Ovary (tissue), 9 donors: ENCODE data around the gene MBNL2. TPM values are rescaled to one million over a fixed set of nuclear protein-coding genes. Genes with fewer than 3 reads are reported as not detected.
A peak's percentile ranks its signal among the peaks of the same experiment; 100 is the strongest.

ENCODE experiments used
- DNase-seq, 5 donors: peaks; one replicate each; pipeline ENCODE4 v3.0.0-alpha.2; 2019 to 2020
- H3K27ac ChIP-seq, 2 donors: fragments of 200-600 bp; one replicate each; pipeline versions ENCODE4 v1.5.1 to v1.8.0; 2019 to 2022
- H3K27me3 ChIP-seq: fragments of 200-600 bp; one replicate; pipeline ENCODE4 v1.8.0; 2022
- H3K36me3 ChIP-seq: fragments of 200-600 bp; sonication (generic); one replicate; pipeline ENCODE4 v1.5.1; 2019
- H3K4me1 ChIP-seq: one replicate; pipeline ENCODE4 v1.8.1; 2013; ENCODE audit warnings: mild to moderate bottlenecking, moderate library complexity; ENCODE audit not compliant: insufficient read depth
- H3K4me3 ChIP-seq: fragments of 200-600 bp; sonication (generic); one replicate; pipeline ENCODE4 v1.5.1; 2017
- H3K9me3 ChIP-seq, 2 donors: fragments of 200-600 bp in 1 of 2; sonication (generic) in 1 of 2; one replicate each; pipeline versions ENCODE4 v1.5.1 to v1.8.1; 2013 to 2019; ENCODE audit warnings: mild to moderate bottlenecking in 1 of 2, moderate library complexity in 1 of 2
- EP300 ChIP-seq: sonication (generic); formaldehyde crosslinking; IDR thresholded peaks from one replicate; pipeline ENCODE4 v1.6.1; 2017; ENCODE audit warnings: antibody characterized with exemption
- POLR2A ChIP-seq: fragments of 450-650 bp; IDR thresholded peaks from one replicate; pipeline ENCODE4 v1.6.1; 2017; ENCODE audit warnings: antibody characterized with exemption, mild to moderate bottlenecking, moderate library complexity
- WGBS, 3 donors: extraction: QIAGEN DNeasy Blood & Tissue Kit in 1 of 3; methylation state at CpG; one replicate each; pipeline versions ENCODE4 v1.1.5 to v1.1.7; 2013 to 2017; 5-methylcytosine and 5-hydroxymethylcytosine counted together
- intact Hi-C, 4 donors: fragments of 100-400 bp; cut with DNase I; formaldehyde crosslinking; loops; one replicate each; pipeline versions ENCODE4 v1.11.0 to v1.15.1; 2022 to 2023
- polyA plus RNA-seq, 2 donors: library from polyadenylated mRNA; stranded (reverse); fragments of 200-250 nt in 1 of 2; fragments of 350-450 nt in 1 of 2; fragmentation: Illumina TruSeq in 1 of 2; extraction: RNeasy Lipid Tissue Mini Kit (QIAGEN cat#74804) in 1 of 2; gene quantifications; one replicate each; pipeline ENCODE4 v1.2.3, GENCODE V29; 2013 to 2014
- total RNA-seq, 7 donors: library from RNA; depleted of rRNA in 2 of 7; stranded (reverse); fragments of >200 nt in 2 of 7; fragmentation: NEBNext Ultra II Directional in 3 of 7; extraction: Animal tissue kit (Norgen Biotek cat#: 25700) in 3 of 7; gene quantifications; one replicate each; pipeline versions ENCODE4 v1.1.0 to v1.2.4, GENCODE V29; 2016 to 2023
- TF ChIP-seq, protein P1 (sequence below), 3 donors: fragments of 450-650 bp in 2 of 3; fragments of 200-600 bp in 1 of 3; IDR thresholded peaks; one replicate each; pipeline versions ENCODE4 v1.5.1 to v1.8.0; 2016 to 2022; ENCODE audit warnings: antibody characterized with exemption in 3 of 3, mild to moderate bottlenecking in 1 of 3
- donor health status: DM: no; HTN: no; CAD: no; lungs with moderate emphysema.
- donor health status: DM: no; HTN: no; CAD: no.
- donor health status: Bipolar disorder and iron deficiency.
- donor health status: DM: yes; HTN: yes; CAD: no.
- donor health status: DM: no; HTN: no; CAD: no.
- donor health status: DM: yes; HTN: yes; CAD: no.

The MBNL2 gene
- total and polyA plus RNA-seq, 9 donors = 43.7 to 110 (median 92.1) TPM

DNA sequence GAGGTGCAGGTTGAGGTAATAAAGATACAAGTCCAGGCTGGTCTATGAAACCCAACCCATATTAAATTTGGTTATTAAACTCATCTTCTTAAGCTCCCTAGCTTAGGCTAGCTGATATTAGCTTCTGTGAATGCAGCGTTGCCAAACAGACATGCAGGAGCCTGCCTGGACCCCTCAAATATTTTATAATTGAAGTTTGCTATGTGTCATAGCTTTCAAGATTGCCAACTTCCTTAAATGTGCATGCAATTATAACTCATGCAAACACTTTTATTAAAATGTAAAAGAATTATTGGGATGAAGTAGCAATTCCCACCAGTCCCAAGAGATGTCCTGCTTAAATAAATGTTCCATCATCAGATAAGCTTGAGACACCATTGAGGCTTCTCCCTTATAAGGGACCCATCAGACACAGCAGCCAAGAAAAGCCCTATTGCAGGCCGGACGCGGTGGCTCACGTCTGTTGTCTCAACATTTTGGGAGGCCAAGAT, 51.3 kb downstream of the MBNL2 start:
- TF ChIP-seq EP300 (no peak), POLR2A (no peak)
- TF ChIP-seq, protein P1, sequence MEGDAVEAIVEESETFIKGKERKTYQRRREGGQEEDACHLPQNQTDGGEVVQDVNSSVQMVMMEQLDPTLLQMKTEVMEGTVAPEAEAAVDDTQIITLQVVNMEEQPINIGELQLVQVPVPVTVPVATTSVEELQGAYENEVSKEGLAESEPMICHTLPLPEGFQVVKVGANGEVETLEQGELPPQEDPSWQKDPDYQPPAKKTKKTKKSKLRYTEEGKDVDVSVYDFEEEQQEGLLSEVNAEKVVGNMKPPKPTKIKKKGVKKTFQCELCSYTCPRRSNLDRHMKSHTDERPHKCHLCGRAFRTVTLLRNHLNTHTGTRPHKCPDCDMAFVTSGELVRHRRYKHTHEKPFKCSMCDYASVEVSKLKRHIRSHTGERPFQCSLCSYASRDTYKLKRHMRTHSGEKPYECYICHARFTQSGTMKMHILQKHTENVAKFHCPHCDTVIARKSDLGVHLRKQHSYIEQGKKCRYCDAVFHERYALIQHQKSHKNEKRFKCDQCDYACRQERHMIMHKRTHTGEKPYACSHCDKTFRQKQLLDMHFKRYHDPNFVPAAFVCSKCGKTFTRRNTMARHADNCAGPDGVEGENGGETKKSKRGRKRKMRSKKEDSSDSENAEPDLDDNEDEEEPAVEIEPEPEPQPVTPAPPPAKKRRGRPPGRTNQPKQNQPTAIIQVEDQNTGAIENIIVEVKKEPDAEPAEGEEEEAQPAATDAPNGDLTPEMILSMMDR (IDR thresholded peaks at IDR 0.05) = no peak
- intact Hi-C loops = no loop called here
- Histone ChIP-seq H3K36me3 (no peaks in the 10 kb centered on the region), H3K27ac (no peak overlapping the region), H3K4me3 (no peak overlapping the region), H3K27me3 (no peaks in the 10 kb centered on the region), H3K9me3 (no peaks in the 10 kb centered on the region), H3K4me1 (peaks cover 25% of the 10 kb centered on the region)
- 72 to 89% (median 77%) methylated on average over 5 of the region's 5 CpGs for WGBS, 3 donors
- no peak for DNase-seq

DNA sequence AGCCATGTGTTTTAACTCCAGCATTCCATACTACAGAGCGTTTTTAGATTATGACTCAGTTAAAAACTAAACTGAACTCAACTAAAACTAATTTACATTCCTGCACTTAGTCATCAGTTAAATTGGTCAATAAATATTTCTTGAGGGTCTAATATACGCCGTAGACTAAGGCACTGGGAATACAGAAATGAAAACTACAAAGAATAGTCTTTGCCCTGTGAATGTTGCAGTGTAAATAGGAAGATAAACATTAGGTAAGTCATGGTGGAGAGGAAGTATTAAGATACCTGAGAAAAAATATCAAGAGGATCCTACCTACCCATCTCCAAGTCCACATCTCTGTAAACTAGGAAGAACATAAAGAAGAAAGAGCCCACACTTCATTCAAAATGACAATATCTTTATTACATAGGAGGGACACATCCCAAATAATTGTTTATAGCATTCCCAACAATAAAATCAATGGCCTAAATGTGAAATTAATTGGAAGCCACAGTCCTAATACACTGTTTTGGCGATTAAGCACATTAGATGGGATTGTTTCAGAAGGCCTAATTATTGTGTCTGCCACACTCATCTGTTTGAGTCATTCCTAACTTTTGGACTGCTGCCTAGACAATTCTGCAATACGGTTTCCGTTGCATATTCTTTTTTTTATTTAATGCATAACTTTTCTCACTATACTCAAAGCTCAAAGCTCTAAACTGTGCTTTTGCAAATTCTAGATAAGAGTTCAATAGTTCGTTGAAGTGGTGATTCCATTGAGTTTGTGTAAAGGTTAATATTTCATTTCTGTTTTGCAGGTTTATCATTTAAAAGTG, 52.9 kb downstream of the MBNL2 start:
- WGBS, 3 donors = 6 to 14% (median 7%) methylated on average over 7 of the region's 7 CpGs
- TF ChIP-seq, protein P1 (IDR thresholded peaks at IDR 0.05) = no peak
- TF ChIP-seq POLR2A (no peak), EP300 (no peak)
- no peak for DNase-seq
- Histone ChIP-seq H3K36me3 (no peaks in the 10 kb centered on the region), H3K27ac (peak overlapping the region in 1 of 2 donors; percentile 14), H3K27me3 (no peaks in the 10 kb centered on the region), H3K4me3 (no peak overlapping the region), H3K9me3 (no peaks in the 10 kb centered on the region), H3K4me1 (peaks cover 19% of the 10 kb centered on the region)
- intact Hi-C loops = no loop called here

DNA sequence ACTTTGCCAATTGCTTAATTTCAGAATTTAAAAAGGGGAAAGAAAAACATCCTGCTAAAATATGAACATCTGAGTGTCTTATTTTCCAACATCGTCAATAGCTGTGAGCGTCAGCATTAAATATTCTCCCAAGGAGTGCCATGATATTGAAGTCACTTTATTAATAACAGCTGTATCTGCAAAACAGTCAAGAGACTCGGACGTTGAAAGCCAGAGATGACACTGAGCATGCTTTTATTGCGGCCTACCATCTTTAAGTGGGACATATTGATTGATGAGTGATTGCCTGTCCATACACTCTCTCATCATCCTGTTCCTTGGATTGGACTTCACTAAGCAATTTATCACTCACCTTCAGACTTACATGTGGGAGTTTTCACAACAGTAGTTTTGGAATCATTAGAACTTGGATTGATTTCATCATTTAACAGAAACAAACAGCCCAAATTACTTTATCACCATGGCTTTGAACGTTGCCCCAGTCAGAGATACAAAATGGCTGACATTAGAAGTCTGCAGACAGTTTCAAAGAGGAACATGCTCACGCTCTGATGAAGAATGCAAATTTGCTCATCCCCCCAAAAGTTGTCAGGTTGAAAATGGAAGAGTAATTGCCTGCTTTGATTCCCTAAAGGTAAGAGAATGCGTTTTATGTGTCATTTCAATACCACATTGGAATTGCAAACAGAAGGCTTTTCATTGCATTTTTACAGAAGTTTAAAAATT, 53.8 kb downstream of the MBNL2 start:
- H3K4me1 ChIP-seq = peaks cover 19% of the 10 kb centered on the region

DNA sequence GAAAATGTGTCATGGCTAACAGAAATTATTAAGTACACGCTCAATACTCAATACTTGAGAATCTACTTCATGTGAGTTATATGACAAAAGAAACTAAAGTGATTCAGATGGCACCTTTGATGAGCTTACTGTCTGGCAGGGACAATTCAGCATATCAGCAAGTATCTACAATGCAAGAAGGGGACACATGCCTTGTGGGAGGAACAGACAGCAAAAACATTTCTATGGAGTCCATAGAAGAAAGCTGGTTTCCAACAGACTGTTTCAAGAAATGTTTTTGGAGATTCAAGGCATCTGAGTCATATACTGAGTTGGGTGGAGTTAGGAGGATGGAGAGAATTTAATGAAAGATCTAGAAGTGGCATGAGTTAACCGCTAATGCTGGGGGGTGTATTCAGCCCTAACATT, 54.7 kb downstream of the MBNL2 start:
- Histone ChIP-seq H3K27ac (no peak overlapping the region), H3K4me1 (peaks cover 20% of the 10 kb centered on the region)
- 63 to 94% (median 90%) methylated on average over 2 of the region's 2 CpGs for WGBS, 3 donors

More for the DNA sequence above, 53.8 kb downstream of the MBNL2 start:
- Histone ChIP-seq H3K27me3 (no peaks in the 10 kb centered on the region), H3K4me3 (no peak overlapping the region), H3K27ac (no peak overlapping the region), H3K36me3 (no peaks in the 10 kb centered on the region), H3K9me3 (no peaks in the 10 kb centered on the region)
- 30 to 36% (median 35%) methylated on average over 8 of the region's 8 CpGs for WGBS, 3 donors
- no peak for DNase-seq
- intact Hi-C loops = no loop called here
- TF ChIP-seq, protein P1 (IDR thresholded peaks at IDR 0.05) = no peak
- TF ChIP-seq EP300 (no peak), POLR2A (no peak)

More for the DNA sequence above, 54.7 kb downstream of the MBNL2 start:
- no peak overlapping the region for H3K4me3 ChIP-seq
- intact Hi-C loops = no loop called here
- H3K9me3 ChIP-seq = no peaks in the 10 kb centered on the region
- no peak for DNase-seq
- no peak for TF ChIP-seq EP300
- no peaks in the 10 kb centered on the region for H3K27me3 ChIP-seq
- no peaks in the 10 kb centered on the region for H3K36me3 ChIP-seq
